IMR-90 (cell line): ENCODE data around the gene CELF5. TPM values are rescaled to one million over a fixed set of nuclear protein-coding genes. Genes with fewer than 3 reads are reported as not detected.

ENCODE experiments used
- ATAC-seq: fragments of 200-7000 bp; cut with Tn5 transposase; 2 replicates; pipeline ENCODE4 v1.9.1; 2020; ENCODE audit warnings: low read depth, mild to moderate bottlenecking, moderate library complexity
- BruUV-seq: library from RNA; stranded (reverse); fragments of 400-500 nt; replicated peaks from 2 replicates; lab custom pipeline; 2021; lab: Mats Ljungman, UMichigan
- CTCF ChIA-PET: fragments of 300-600 bp; formaldehyde crosslinking; extraction: SDS; loops from one replicate; lab custom pipeline; 2021; ENCODE audit warnings: antibody characterized with exemption; lab: Yijun Ruan, JAX
- POLR2A ChIA-PET: fragments of 300-600 bp; sonication (Branson Sonifier 250); formaldehyde crosslinking; loops from one replicate; lab custom pipeline; 2022; ENCODE audit warnings: antibody characterized with exemption; ENCODE audit not compliant: unreplicated experiment; lab: Charles Lee
- DNase-seq: peaks from one replicate; pipeline ENCODE4 v3.0.0; 2013
- H2AFZ ChIP-seq: replicated peaks from 2 replicates; pipeline ENCODE3; 2013; ENCODE audit warnings: low read length, mild to moderate bottlenecking; ENCODE audit not compliant: poor library complexity
- H2AK5ac ChIP-seq: 2 replicates; pipeline ENCODE4 v1.6.1; 2013; ENCODE audit warnings: low read depth, low read length, inconsistent platforms
- H2AK9ac ChIP-seq: replicated peaks from 2 replicates; pipeline ENCODE3; 2013; ENCODE audit warnings: mild to moderate bottlenecking, low read depth, low read length, moderate library complexity; ENCODE audit not compliant: poor library complexity
- H2BK120ac ChIP-seq: 2 replicates; pipeline ENCODE4 v1.6.1; 2013; ENCODE audit warnings: low read depth, low read length, inconsistent platforms
- H2BK15ac ChIP-seq: 3 replicates; pipeline ENCODE4 v1.6.1; 2013; ENCODE audit warnings: low read depth, low read length, inconsistent platforms
- H2BK20ac ChIP-seq: 2 replicates; pipeline ENCODE4 v1.6.1; 2013; ENCODE audit warnings: low read depth, mild to moderate bottlenecking, inconsistent platforms, low read length, moderate library complexity
- H2BK5ac ChIP-seq: 2 replicates; pipeline ENCODE4 v1.6.1; 2013; ENCODE audit warnings: mild to moderate bottlenecking, low read depth, low read length, inconsistent platforms; ENCODE audit not compliant: poor library complexity, severe bottlenecking
- H3K14ac ChIP-seq: replicated peaks from 2 replicates; pipeline ENCODE4 v1.6.1; 2013; ENCODE audit warnings: low read depth, low read length, inconsistent platforms
- H3K18ac ChIP-seq: 2 replicates; pipeline ENCODE4 v1.6.1; 2013; ENCODE audit warnings: low read depth, low read length, control low read depth
- H3K23ac ChIP-seq: 2 replicates; pipeline ENCODE4 v1.6.1; 2013; ENCODE audit warnings: low read depth, low read length, inconsistent platforms
- H3K27ac ChIP-seq: 2 replicates; pipeline ENCODE4 v1.5.1; 2013; ENCODE audit warnings: mild to moderate bottlenecking, control low read depth, low read length; ENCODE audit not compliant: insufficient read depth
- H3K27me3 ChIP-seq: 2 replicates; pipeline ENCODE4 v1.6.1; 2013; ENCODE audit warnings: low read length; ENCODE audit not compliant: control insufficient read depth, insufficient read depth
- H3K36me3 ChIP-seq: 2 replicates; pipeline ENCODE4 v1.6.1; 2013; ENCODE audit warnings: low read length, mixed read lengths; ENCODE audit not compliant: control insufficient read depth, insufficient read depth
- H3K4ac ChIP-seq: 2 replicates; pipeline ENCODE4 v1.6.1; 2013; ENCODE audit warnings: low read depth, low read length, inconsistent platforms
- H3K4me1 ChIP-seq: 2 replicates; pipeline ENCODE4 v1.6.1; 2013; ENCODE audit warnings: low read length, mixed read lengths; ENCODE audit not compliant: control insufficient read depth, insufficient read depth
- H3K4me2 ChIP-seq: 2 replicates; pipeline ENCODE4 v1.6.1; 2013; ENCODE audit warnings: low read depth, mild to moderate bottlenecking, control low read depth, low read length, moderate library complexity
- H3K4me3 ChIP-seq: 2 replicates; pipeline ENCODE4 v1.5.1; 2013; ENCODE audit warnings: low read depth, mild to moderate bottlenecking, control low read depth, low read length, moderate library complexity; ENCODE audit not compliant: insufficient read depth
- H3K56ac ChIP-seq: 2 replicates; pipeline ENCODE4 v1.6.1; 2013; ENCODE audit warnings: low read length, inconsistent platforms; ENCODE audit not compliant: insufficient read depth; ENCODE audit errors: extremely low read depth
- H3K79me1 ChIP-seq, 2 experiments: 2 replicates each; pipeline ENCODE4 v1.6.1; 2013; ENCODE audit warnings: low read length in 2 of 2, inconsistent platforms in 1 of 2, low read depth in 1 of 2
- H3K9ac ChIP-seq: 2 replicates; pipeline ENCODE4 v1.6.1; 2013; ENCODE audit warnings: low read depth, low read length, control low read depth
- H3K9me1 ChIP-seq: 2 replicates; pipeline ENCODE4 v1.6.1; 2013; ENCODE audit warnings: low read length, inconsistent platforms; ENCODE audit not compliant: insufficient read depth
- H3K9me3 ChIP-seq: 2 replicates; pipeline ENCODE4 v1.6.1; 2013; ENCODE audit warnings: low read length; ENCODE audit not compliant: control insufficient read depth, insufficient read depth
- H4K20me1 ChIP-seq: 2 replicates; pipeline ENCODE4 v1.6.1; 2013; ENCODE audit warnings: low read length, inconsistent platforms; ENCODE audit not compliant: insufficient read depth
- H4K5ac ChIP-seq: 2 replicates; pipeline ENCODE4 v1.6.1; 2013; ENCODE audit warnings: mild to moderate bottlenecking, low read depth, low read length, control low read depth
- H4K8ac ChIP-seq, 2 experiments: 2 replicates each; pipeline ENCODE4 v1.6.1; 2013; ENCODE audit warnings: low read depth in 2 of 2, low read length in 2 of 2, control low read depth in 1 of 2, inconsistent platforms in 1 of 2
- H4K91ac ChIP-seq: 2 replicates; pipeline ENCODE4 v1.6.1; 2013; ENCODE audit warnings: low read depth, low read length, inconsistent platforms; ENCODE audit not compliant: insufficient read depth
- CEBPB ChIP-seq: IDR thresholded peaks from 2 replicates; pipeline ENCODE4 v1.6.1; 2012; ENCODE audit warnings: low read depth, low read length, improper control_type of control experiment
- CHD1 ChIP-seq: IDR thresholded peaks from 2 replicates; pipeline ENCODE4 v1.6.1; 2012; ENCODE audit warnings: low read depth, low read length, improper control_type of control experiment
- MAFK ChIP-seq: IDR thresholded peaks from 2 replicates; pipeline ENCODE4 v1.6.1; 2012; ENCODE audit warnings: low read depth, low read length, improper control_type of control experiment
- MAZ ChIP-seq: IDR thresholded peaks from 2 replicates; pipeline ENCODE4 v1.6.1; 2012; ENCODE audit warnings: low read depth, mild to moderate bottlenecking, low read length, improper control_type of control experiment, moderate library complexity, borderline replicate concordance
- NFE2L2 ChIP-seq: fragments of 150-350 bp; IDR thresholded peaks from 2 replicates; pipeline ENCODE4 v1.6.1; 2016; ENCODE audit warnings: low read depth, mild to moderate bottlenecking, low read length
- RFX5 ChIP-seq: IDR thresholded peaks from 2 replicates; pipeline ENCODE4 v1.8.0; 2012; ENCODE audit warnings: low read depth, mild to moderate bottlenecking, low read length, moderate library complexity
- SMC3 ChIP-seq: fragments of 150-350 bp; IDR thresholded peaks from 2 replicates; pipeline ENCODE4 v1.6.1; 2016; ENCODE audit warnings: low read depth, mild to moderate bottlenecking, antibody characterized with exemption, low read length, moderate library complexity
- USF2 ChIP-seq: fragments of 150-350 bp; IDR thresholded peaks from 2 replicates; pipeline ENCODE4 v1.6.1; 2017; ENCODE audit warnings: mild to moderate bottlenecking, antibody characterized with exemption, low read length, low read depth
- WGBS, 2 experiments: methylation state at CpG; one replicate each; pipeline versions ENCODE4 v1.1.5 to v1.1.7; 2013; ENCODE audit warnings: missing lambda C conversion rate in 2 of 2; ENCODE audit not compliant: insufficient read length in 1 of 2; ENCODE audit errors: extremely low coverage in 2 of 2; 5-methylcytosine and 5-hydroxymethylcytosine counted together
- dilution Hi-C: fragments of 300-500 bp; cut with HindIII; formaldehyde crosslinking; loops from one replicate; pipeline ENCODE4 v1.14.3; 2018; ENCODE audit warnings: low sequenced_read_pairs; ENCODE audit not compliant: unreplicated experiment
- in situ Hi-C: fragments of 300-500 bp; cut with MboI; formaldehyde crosslinking; loops from 3 replicates; pipeline ENCODE4 v1.14.3; 2019; ENCODE audit warnings: low sequenced_read_pairs, inconsistent platforms, mixed read lengths
- intact Hi-C: fragments of 100-400 bp; cut with micrococcal nuclease; formaldehyde crosslinking; loops from 2 replicates; pipeline ENCODE4 v1.10.0; 2022
- polyA plus RNA-seq, 3 experiments: library from polyadenylated mRNA; depleted of rRNA; stranded (reverse); fragments of >200 nt; gene quantifications; 2 replicates each; pipeline ENCODE4 v1.2.3, GENCODE V29; 2012; ENCODE audit warnings: low replicate concordance in 1 of 3
- total RNA-seq: library from RNA; depleted of rRNA; stranded (reverse); fragments of >200 nt; gene quantifications from 2 replicates; pipeline ENCODE4 v1.2.3, GENCODE V29; 2012

Gene CELF5
- total and polyA plus RNA-seq, 2 of the 4 experiments (the other 2 are of a cell fraction) = 0.02 TPM; not detected in 1

- no peak for TF ChIP-seq USF2
Measured at GRCh38 chr19:3188627-3189596, 35.5 kb upstream of the CELF5 start (continued).

DNA sequence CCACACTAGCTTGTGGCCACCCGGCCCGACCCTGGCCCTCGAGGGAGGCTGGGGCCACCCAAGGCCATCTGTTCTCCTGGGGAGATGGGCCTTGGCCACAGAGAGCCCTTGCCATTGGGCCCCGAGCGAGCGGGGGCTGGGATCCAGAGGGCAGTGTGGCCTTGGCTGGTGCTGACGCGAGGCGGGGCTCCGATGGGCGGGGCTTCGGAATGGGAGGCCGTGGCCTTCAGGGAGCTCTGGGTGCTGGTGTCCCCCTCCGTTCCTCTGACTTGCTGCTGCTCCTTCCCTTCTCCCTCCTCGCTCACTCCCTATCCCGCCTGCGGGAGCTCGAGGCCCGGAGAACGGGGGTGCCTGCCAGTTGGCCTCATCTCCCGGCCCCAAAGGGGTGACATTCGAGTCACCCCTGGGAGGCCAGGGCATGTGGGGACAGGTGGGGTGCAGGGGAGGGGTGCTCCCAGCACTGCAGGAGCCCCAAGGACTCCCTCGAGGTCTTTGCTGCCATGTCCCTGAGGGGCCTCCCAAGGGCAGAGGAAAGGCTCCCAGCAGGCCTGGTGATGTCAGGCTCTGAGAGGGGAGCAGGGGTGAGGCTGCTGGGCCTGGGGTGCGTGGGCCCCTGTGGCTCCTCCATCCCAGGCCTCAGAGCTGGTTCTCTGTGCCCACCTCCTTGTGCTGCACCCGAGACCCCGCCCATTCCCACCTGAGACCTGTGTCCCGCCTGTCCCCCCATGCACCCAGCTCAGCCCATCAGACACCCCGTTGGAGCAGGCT, 34.6 kb upstream of the CELF5 start:
- H2BK120ac ChIP-seq = no peak overlapping the region
- ChIA-PET CTCF (no interaction called here), POLR2A (no interaction called here)
- no peak overlapping the region for H3K9ac ChIP-seq
- TF ChIP-seq USF2 = no peak
- no peak for TF ChIP-seq MAFK
- no peak for TF ChIP-seq SMC3
- no peak for TF ChIP-seq CEBPB
- no peak for TF ChIP-seq CHD1
- TF ChIP-seq RFX5 = no peak
- no peak for TF ChIP-seq NFE2L2
- TF ChIP-seq MAZ = no peak
- dilution Hi-C loops = no loop called here
- H3K36me3 ChIP-seq = peaks cover 17% of the 10 kb centered on the region
- no peaks in the 10 kb centered on the region for H3K27me3 ChIP-seq
- ATAC-seq = no peak
- H4K91ac ChIP-seq = no peak overlapping the region
- no peak overlapping the region for H2AFZ ChIP-seq
- intact Hi-C loops = no loop called here
- no peak overlapping the region for H3K14ac ChIP-seq
- peaks cover under 1% of the 10 kb centered on the region; the same call in 1 of the 2 replicates for H3K9me1 ChIP-seq
- no peak overlapping the region for H2BK15ac ChIP-seq
- no peak overlapping the region for H2AK5ac ChIP-seq
- no TSS peak for BruUV-seq
- H3K4ac ChIP-seq = no peak overlapping the region
- in situ Hi-C loops = no loop called here
- H3K27ac ChIP-seq = no peak overlapping the region
- no peak overlapping the region for H2BK20ac ChIP-seq
- no peak overlapping the region for H2AK9ac ChIP-seq
- H3K4me3 ChIP-seq = no peak overlapping the region
- H3K56ac ChIP-seq = no peak overlapping the region
- H3K9me3 ChIP-seq = no peaks in the 10 kb centered on the region
- H4K5ac ChIP-seq = no peak overlapping the region
- H4K20me1 ChIP-seq = peaks cover 54% of the 10 kb centered on the region
- 93% methylated on average over 3 of the region's 28 CpGs; no CpG with 5 or more reads in 1 of the 2 experiments for WGBS, 2 experiments
- H3K18ac ChIP-seq = no peak overlapping the region
- H3K4me1 ChIP-seq = peaks cover 9% of the 10 kb centered on the region
- no peak overlapping the region for H3K23ac ChIP-seq
- no peak overlapping the region for H3K4me2 ChIP-seq
- H4K8ac ChIP-seq = no peak overlapping the region
- no peak for DNase-seq
- peaks cover 5 to 64% of the 10 kb centered on the region in 2 experiments; a peak in 2 of 4 replicates for H3K79me1 ChIP-seq
- H2BK5ac ChIP-seq = no peak overlapping the region
